CD4-positive, alpha-beta memory T cell (primary cell): Measurements from ENCODE around the gene SLC30A10. TPM values are rescaled to one million over a fixed set of nuclear protein-coding genes. Genes with fewer than 3 reads are reported as not detected.
A peak's percentile ranks its signal among the peaks of the same experiment; 100 is the strongest.
"Not testable (repeated sequence)": the region's sequence is repeated elsewhere in the genome, so short reads cannot be mapped to it uniquely, and the experiment has no call there.

Experiments used
- CTCF ChIA-PET: fragments of 350-600 bp; sonication (Branson Sonifier 250); formaldehyde crosslinking; loops from one replicate; lab custom pipeline; 2021; ENCODE audit warnings: inconsistent platforms; ENCODE audit not compliant: partially characterized antibody; lab: Charles Lee
- POLR2A ChIA-PET: fragments of 350-600 bp; sonication (Branson Sonifier 250); formaldehyde crosslinking; loops from one replicate; lab custom pipeline; 2021; ENCODE audit not compliant: partially characterized antibody; lab: Charles Lee
- DNase-seq, 5 donors: peaks; one replicate each; pipeline versions ENCODE4 v3.0.0 to v3.0.0-alpha.2; 2020 to 2022; ENCODE audit warnings: mixed read lengths in 1 of 5
- H3K27ac ChIP-seq: one replicate; pipeline ENCODE4 v1.7.0; 2013; ENCODE audit warnings: low read depth, low read length
- H3K27me3 ChIP-seq: 2 replicates; pipeline ENCODE4 v1.7.0; 2013; ENCODE audit warnings: mild to moderate bottlenecking, low read length, moderate library complexity; ENCODE audit not compliant: insufficient read depth
- H3K36me3 ChIP-seq: 2 replicates; pipeline ENCODE4 v1.7.0; 2013; ENCODE audit warnings: mild to moderate bottlenecking, low read length, moderate library complexity; ENCODE audit not compliant: insufficient read depth
- H3K4me1 ChIP-seq: 2 replicates; pipeline ENCODE4 v1.7.0; 2013; ENCODE audit warnings: mild to moderate bottlenecking, low read length, moderate library complexity; ENCODE audit not compliant: insufficient read depth
- H3K4me3 ChIP-seq, 2 donors: one replicate each; pipeline ENCODE4 v1.7.0; 2013; ENCODE audit warnings: low read length in 2 of 2, mild to moderate bottlenecking in 1 of 2
- H3K9me3 ChIP-seq, 2 donors: one replicate each; pipeline ENCODE4 v1.7.0; 2013; ENCODE audit warnings: low read length in 2 of 2, control low read depth in 1 of 2; ENCODE audit not compliant: control insufficient read depth in 1 of 2
- H3K27ac Mint-ChIP-seq, 7 donors: one replicate each; pipeline ENCODE4 v1.8.0; 2020 to 2021; ENCODE audit warnings: mixed read lengths in 7 of 7, mild to moderate bottlenecking in 6 of 7, inconsistent platforms in 3 of 7, moderate library complexity in 3 of 7
- H3K27me3 Mint-ChIP-seq, 2 donors: one replicate each; pipeline ENCODE4 v1.8.0; 2020 to 2021; ENCODE audit warnings: mixed read lengths in 2 of 2
- H3K36me3 Mint-ChIP-seq, 2 donors: one replicate each; pipeline ENCODE4 v1.8.0; 2020 to 2021; ENCODE audit warnings: mixed read lengths in 2 of 2, inconsistent platforms in 1 of 2, mild to moderate bottlenecking in 1 of 2
- H3K4me1 Mint-ChIP-seq, 4 donors: one replicate each; pipeline ENCODE4 v1.8.0; 2020 to 2021; ENCODE audit warnings: mixed read lengths in 4 of 4, mild to moderate bottlenecking in 1 of 4
- H3K4me3 Mint-ChIP-seq, 8 donors: one replicate each; pipeline ENCODE4 v1.8.0; 2020 to 2021; ENCODE audit warnings: mixed read lengths in 8 of 8, mild to moderate bottlenecking in 7 of 8, moderate library complexity in 6 of 8, inconsistent platforms in 3 of 8
- H3K9me3 Mint-ChIP-seq, 8 donors: one replicate each; pipeline ENCODE4 v1.8.0; 2020 to 2021; ENCODE audit warnings: mixed read lengths in 8 of 8, mild to moderate bottlenecking in 5 of 8, inconsistent platforms in 3 of 8, moderate library complexity in 1 of 8
- intact Hi-C: fragments of 100-400 bp; cut with micrococcal nuclease; formaldehyde crosslinking; loops from one replicate; pipeline ENCODE4 v1.15.1; 2023
- polyA plus RNA-seq, 2 donors: library from polyadenylated mRNA; unstranded; fragments of 300-500 nt; fragmentation: Illumina TruSeq; gene quantifications; one replicate each; pipeline ENCODE4 v1.2.3, GENCODE V29; 2021
- total RNA-seq, 2 experiments: library from RNA; stranded (reverse); gene quantifications; one replicate each; pipeline ENCODE4 v1.2.3, GENCODE V29; 2021

The SLC30A10 gene
- total and polyA plus RNA-seq, 4 experiments from 2014 or later = not detected

GRCh38 chr1:219892271-219892670 is 36.1 kb downstream of the SLC30A10 start:
- H3K9me3 ChIP-seq, H3K4me3 ChIP-seq, POLR2A ChIA-PET, intact Hi-C loops, DNase-seq, H3K36me3 ChIP-seq, CTCF ChIA-PET, H3K4me1 ChIP-seq, H3K4me1 Mint-ChIP-seq, H3K36me3 Mint-ChIP-seq, H3K4me3 Mint-ChIP-seq, H3K27ac ChIP-seq, H3K27me3 Mint-ChIP-seq, H3K27me3 ChIP-seq, H3K9me3 Mint-ChIP-seq: not testable (repeated sequence)
- H3K27ac Mint-ChIP-seq = peak overlapping the region in 1 of 7 donors; percentile 39

DNA sequence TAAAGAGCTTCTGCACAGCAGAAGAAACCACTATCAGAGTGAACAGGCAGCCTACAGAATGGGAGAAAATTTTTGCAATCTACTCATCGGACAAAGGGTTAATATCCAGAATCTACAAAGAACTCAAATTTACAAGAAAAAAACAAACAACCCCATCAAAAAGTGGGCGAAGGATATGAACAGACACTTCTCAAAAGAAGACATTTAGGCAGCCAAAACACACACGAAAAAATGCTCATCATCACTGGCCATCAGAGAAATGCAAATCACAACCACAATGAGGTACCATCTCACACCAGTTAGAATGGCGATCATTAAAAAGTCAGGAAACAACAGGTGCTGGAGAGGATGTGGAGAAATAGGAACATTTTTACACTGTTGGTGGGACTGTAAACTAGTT is 36.5 kb downstream of the SLC30A10 start:
- H3K27ac ChIP-seq, DNase-seq, H3K36me3 Mint-ChIP-seq, H3K36me3 ChIP-seq, H3K9me3 Mint-ChIP-seq, H3K9me3 ChIP-seq, H3K27me3 Mint-ChIP-seq, H3K27ac Mint-ChIP-seq, H3K4me1 ChIP-seq, POLR2A ChIA-PET, H3K4me1 Mint-ChIP-seq, H3K27me3 ChIP-seq, H3K4me3 Mint-ChIP-seq, H3K4me3 ChIP-seq, CTCF ChIA-PET, intact Hi-C loops: not testable (repeated sequence)

DNA sequence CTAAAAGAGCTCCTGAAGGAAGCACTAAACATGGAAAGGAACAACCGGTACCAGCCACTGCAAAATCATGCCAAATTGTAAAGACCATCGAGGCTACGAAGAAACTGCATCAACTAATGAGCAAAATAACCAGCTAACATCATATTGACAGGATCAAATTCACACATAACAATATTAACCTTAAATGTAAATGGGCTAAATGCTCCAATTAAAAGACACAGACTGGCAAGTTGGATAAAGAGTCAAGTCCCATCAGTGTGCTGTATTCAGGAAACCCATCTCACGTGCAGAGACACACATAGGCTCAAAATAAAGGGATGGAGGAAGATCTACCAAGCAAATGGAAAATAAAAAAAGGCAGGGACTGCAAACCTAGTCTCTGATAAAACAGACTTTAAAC is 39.7 kb downstream of the SLC30A10 start:
- H3K4me1 ChIP-seq, CTCF ChIA-PET, H3K4me1 Mint-ChIP-seq, H3K27ac Mint-ChIP-seq, H3K36me3 Mint-ChIP-seq, intact Hi-C loops, H3K27me3 ChIP-seq, H3K4me3 ChIP-seq, H3K27ac ChIP-seq, POLR2A ChIA-PET, DNase-seq, H3K36me3 ChIP-seq, H3K4me3 Mint-ChIP-seq, H3K9me3 ChIP-seq: not testable (repeated sequence)
- H3K9me3 Mint-ChIP-seq = peaks cover 0 to 11% (median 5%) of the 10 kb centered on the region in 8 donors
- peaks cover 8 to 11% of the 10 kb centered on the region in 2 donors for H3K27me3 Mint-ChIP-seq

- Histone ChIP-seq H3K27me3 (no peaks in the 10 kb centered on the region), H3K4me1 (no peaks in the 10 kb centered on the region), H3K36me3 (no peaks in the 10 kb centered on the region), H3K4me3 (no peak overlapping the region), H3K9me3 (no peaks in the 10 kb centered on the region), H3K27ac (no peak overlapping the region)
- Mint-ChIP-seq H3K4me1 (no peaks in the 10 kb centered on the region), H3K4me3 (peak overlapping the region in 1 of 8 donors; percentile 4), H3K27me3 (peaks cover 9 to 12% of the 10 kb centered on the region in 2 donors), H3K27ac (no peak overlapping the region), H3K9me3 (peaks cover 0 to 7% (median 2%) of the 10 kb centered on the region in 8 donors), H3K36me3 (no peaks in the 10 kb centered on the region)
- POLR2A ChIA-PET = no interaction called here
- no peak for DNase-seq
- CTCF ChIA-PET = no interaction called here
- intact Hi-C loops = no loop called here
These were observed 42.7 kb downstream of the SLC30A10 start for GRCh38 chr1:219885680-219886079.

GRCh38 chr1:219883400-219884332 is 44.7 kb downstream of the SLC30A10 start:
- no peak overlapping the region for H3K4me3 Mint-ChIP-seq
- H3K9me3 ChIP-seq = no peaks in the 10 kb centered on the region
- H3K9me3 Mint-ChIP-seq = peaks cover 0 to 5% (median 2%) of the 10 kb centered on the region in 8 donors
- H3K4me1 Mint-ChIP-seq = no peaks in the 10 kb centered on the region
- H3K36me3 Mint-ChIP-seq = no peaks in the 10 kb centered on the region
- H3K27ac Mint-ChIP-seq = peak overlapping the region in 1 of 7 donors; percentile 5
- no peak overlapping the region for H3K27ac ChIP-seq
- no peaks in the 10 kb centered on the region for H3K27me3 ChIP-seq
- H3K27me3 Mint-ChIP-seq = peaks cover 9 to 10% of the 10 kb centered on the region in 2 donors
- no peaks in the 10 kb centered on the region for H3K36me3 ChIP-seq
- H3K4me1 ChIP-seq = no peaks in the 10 kb centered on the region
- H3K4me3 ChIP-seq = no peak overlapping the region
- ChIA-PET CTCF (no interaction called here), POLR2A (no interaction called here)
- intact Hi-C loops = no loop called here
- DNase-seq = no peak

DNA sequence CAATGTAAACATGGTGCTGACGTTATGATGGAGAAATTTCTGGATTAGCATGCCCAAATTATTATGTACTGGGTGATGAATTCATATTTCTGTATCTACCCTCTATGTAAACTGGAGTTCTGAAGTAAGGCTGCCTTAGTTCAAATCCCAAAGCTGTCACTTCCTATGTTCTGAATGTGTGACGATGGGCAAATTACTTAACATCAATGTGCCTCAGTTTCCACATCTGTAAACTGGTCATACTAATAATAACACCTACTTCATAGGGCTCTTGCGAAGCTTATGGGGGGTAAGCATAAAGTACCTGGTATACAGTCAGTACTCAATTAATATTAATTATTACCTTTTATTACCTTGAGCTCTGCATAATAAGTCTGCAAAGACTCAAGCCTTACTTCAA is 45.6 kb downstream of the SLC30A10 start:
- intact Hi-C loops = no loop called here
- CTCF ChIA-PET = no interaction called here
- Mint-ChIP-seq H3K36me3 (no peaks in the 10 kb centered on the region), H3K4me1 (no peaks in the 10 kb centered on the region), H3K27me3 (peaks cover 9 to 10% of the 10 kb centered on the region in 2 donors), H3K9me3 (peaks cover 0 to 4% (median 2%) of the 10 kb centered on the region in 8 donors), H3K4me3 (no peak overlapping the region), H3K27ac (no peak overlapping the region)
- POLR2A ChIA-PET = no interaction called here
- Histone ChIP-seq H3K4me3 (no peak overlapping the region), H3K27me3 (no peaks in the 10 kb centered on the region), H3K4me1 (no peaks in the 10 kb centered on the region), H3K36me3 (no peaks in the 10 kb centered on the region), H3K27ac (no peak overlapping the region), H3K9me3 (no peaks in the 10 kb centered on the region)
- DNase-seq = no peak

GRCh38 chr1:219882096-219882495 is 46.3 kb downstream of the SLC30A10 start:
- H3K4me3 ChIP-seq = no peak overlapping the region
- POLR2A ChIA-PET = no interaction called here
- H3K9me3 ChIP-seq = no peaks in the 10 kb centered on the region
- H3K27ac ChIP-seq = no peak overlapping the region
- Mint-ChIP-seq H3K4me1 (no peaks in the 10 kb centered on the region), H3K27ac (no peak overlapping the region), H3K27me3 (peaks cover 9 to 10% of the 10 kb centered on the region in 2 donors), H3K36me3 (no peaks in the 10 kb centered on the region), H3K4me3 (no peak overlapping the region), H3K9me3 (peaks cover 0 to 4% (median 2%) of the 10 kb centered on the region in 8 donors)
- CTCF ChIA-PET = no interaction called here
- no peaks in the 10 kb centered on the region for H3K4me1 ChIP-seq
- DNase-seq = no peak
- H3K27me3 ChIP-seq = no peaks in the 10 kb centered on the region
- intact Hi-C loops = no loop called here
- H3K36me3 ChIP-seq = no peaks in the 10 kb centered on the region
